HG03095 (cell line): ENCODE results near the gene CDKN1A.
"Not testable (repeated sequence)": the region's sequence is repeated elsewhere in the genome, so short reads cannot be mapped to it uniquely, and the experiment has no call there.

Source experiments
- ATAC-seq: cut with Tn5 transposase; IDR thresholded peaks from one replicate; pipeline ENCODE4 v1.9.1; 2021; ENCODE audit warnings: moderate library complexity; ENCODE audit not compliant: unreplicated experiment

CDKN1A gene

DNA sequence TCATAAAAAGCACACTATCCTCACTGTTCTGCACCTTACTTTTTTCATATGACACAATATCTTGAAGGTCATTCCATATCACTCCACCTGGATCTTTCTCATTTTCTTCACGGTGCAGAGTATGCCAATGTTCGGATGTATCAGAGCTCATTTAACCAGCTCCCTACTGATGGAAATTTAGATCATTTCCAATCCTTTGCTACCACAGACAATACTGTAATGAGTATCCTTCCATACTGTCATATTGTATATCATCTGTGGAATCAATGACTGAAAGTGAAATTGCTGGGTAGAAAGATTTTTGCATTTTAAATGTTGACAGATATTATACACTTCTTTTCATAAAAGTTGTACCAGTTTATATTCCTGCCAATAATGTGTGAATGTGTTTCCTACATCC lies 16.9 kb downstream of the CDKN1A start:
- no peak for ATAC-seq

GRCh38 chr6:36697481-36697903 lies 19.0 kb downstream of the CDKN1A start, which contains the start of gene RAB44:
Gene RAB44, plus strand, starts transcription at chr6:36697826. Its CDS starts 6,410 bp downstream, at chr6:36704236.
- no peak for ATAC-seq

DNA sequence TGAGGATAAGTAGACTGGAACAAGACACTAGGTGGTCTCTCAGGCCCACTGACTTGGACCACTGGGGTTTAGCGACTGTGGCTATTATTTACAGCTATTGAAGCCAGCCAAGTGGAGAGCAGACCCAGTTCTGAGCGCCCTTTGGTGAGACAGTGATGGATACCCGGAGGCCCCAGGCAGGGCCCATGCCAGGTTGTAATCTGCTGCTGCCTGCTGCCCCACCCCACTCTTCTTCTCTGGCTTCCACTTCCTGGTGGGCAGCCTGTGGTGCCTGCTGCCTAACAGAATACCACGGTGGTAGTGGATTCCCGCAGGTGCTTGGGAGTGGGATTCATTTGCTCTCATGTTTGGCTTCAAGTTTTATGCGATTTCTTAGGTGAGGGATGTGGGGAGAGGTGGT lies 19.7 kb downstream of the CDKN1A start:
- no peak for ATAC-seq

DNA sequence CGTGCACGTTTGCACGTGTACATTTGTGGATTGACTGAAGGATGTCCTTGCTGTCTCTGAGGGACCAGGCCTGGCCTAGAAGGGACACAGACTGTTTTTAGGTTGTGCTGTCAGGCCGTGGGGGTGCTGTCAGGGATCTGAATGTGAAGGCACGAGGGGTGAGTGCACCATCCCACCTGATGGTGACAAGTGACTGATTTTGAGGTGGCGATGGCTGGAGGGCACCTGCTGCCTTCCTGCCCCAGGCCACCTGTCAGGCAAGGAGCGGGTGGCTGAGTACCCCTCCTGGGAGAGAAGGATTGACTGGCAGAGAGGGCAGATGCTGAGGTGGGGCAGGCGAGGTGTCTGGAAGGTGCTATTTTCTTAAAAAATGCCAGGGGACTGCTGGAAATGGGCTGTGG lies 20.4 kb downstream of the CDKN1A start:
- no peak for ATAC-seq

DNA sequence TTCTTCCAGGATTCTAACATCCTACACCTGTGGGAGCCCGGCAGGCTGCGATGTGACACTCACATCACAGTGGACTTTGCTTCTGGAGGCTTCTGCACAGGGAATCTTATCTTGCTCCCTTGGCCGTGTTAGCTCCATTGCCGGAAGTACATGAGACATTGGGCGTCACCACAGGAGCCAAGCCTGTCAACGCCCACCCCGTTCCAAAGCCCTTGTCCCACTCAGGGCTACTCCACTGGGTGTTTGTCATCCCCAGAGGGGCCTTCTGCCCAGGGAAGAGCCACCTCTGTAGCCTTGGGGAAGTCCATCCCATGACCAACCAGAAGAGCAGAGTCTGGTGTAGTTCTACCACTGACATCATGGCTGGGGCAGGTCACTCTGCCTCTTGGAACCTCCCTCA lies 20.8 kb downstream of the CDKN1A start:
- no peak for ATAC-seq

GRCh38 chr6:36700071-36700812 lies 21.7 kb downstream of the CDKN1A start:
- no peak for ATAC-seq

GRCh38 chr6:36700831-36701230 lies 22.3 kb downstream of the CDKN1A start:
- ATAC-seq, result no peak

DNA sequence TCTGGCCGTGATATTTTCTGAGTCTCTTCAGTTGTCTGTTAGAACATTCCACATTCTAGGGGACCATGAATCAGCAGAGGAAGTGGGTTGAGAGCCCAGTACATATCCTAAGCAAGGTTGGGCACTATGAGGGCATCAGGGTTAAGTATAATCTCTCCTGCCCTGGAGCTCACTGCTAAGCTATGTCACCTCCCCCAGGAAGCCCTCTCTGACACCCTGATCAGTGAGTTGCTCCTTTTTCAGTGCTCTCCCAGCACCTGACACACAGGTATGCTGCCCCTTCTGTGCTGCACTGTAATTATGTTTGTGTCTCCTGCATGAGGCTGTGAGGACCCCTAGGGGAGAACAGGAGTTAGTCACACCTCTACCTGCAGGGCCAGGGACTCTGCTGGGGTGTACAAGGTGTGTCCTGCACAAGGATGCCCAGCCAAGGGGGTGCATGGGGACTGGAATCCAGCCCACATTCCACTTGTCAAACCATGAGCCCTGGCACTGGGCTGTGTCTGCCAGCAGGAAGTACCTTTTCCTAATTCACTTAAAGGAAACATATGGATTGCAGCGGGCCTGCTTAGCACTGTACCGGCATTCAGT lies 23.0 kb downstream of the CDKN1A start:
- ATAC-seq, result no peak

GRCh38 chr6:36702656-36703055 lies 24.1 kb downstream of the CDKN1A start:
- ATAC-seq, result no peak

DNA sequence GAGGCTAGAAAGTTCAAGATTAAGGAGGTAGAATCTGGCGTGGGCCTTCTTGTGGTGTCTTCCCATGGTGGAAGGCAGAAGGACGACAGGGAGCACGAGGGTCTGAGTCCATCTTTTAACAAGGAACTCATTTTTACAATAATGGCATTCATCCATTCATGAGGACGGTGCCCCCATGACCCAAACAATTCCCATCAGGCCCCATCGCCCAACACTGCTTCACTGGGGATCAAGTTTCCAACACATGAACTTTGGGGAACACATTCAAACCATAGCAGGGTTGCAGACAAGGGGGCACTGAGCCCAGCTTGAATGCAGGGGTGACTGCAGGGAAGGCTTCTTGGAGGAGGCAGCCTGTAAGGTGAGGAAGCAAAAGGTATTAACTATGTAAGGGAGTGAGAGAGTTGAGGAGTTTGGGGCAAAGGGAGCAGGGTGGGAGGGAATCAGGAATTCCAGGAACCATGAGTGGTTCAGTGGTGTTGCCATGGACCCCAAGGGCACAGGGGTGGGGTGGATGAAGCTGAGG lies 24.6 kb downstream of the CDKN1A start:
- ATAC-seq, result no peak

DNA sequence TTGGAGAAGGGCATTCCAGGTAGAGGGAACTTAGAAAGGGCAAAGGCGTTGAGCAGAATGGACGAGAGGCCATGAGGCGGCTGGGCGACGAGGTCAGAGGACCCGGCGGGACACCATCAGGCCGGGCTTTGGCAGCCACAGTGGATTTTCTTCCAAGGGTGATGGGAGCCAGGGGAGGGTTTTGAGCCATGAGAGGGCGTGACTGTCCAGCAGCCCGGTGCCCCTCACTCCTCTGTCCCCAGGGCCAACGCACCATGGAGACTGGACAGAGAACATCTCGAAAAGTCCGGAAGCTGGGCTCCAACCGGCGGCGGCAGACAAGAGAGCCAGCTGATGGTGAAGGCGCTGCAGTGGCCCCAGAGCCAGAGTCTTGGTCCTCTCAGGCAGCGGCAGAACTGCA lies 25.5 kb downstream of the CDKN1A start:
- no peak for ATAC-seq

DNA sequence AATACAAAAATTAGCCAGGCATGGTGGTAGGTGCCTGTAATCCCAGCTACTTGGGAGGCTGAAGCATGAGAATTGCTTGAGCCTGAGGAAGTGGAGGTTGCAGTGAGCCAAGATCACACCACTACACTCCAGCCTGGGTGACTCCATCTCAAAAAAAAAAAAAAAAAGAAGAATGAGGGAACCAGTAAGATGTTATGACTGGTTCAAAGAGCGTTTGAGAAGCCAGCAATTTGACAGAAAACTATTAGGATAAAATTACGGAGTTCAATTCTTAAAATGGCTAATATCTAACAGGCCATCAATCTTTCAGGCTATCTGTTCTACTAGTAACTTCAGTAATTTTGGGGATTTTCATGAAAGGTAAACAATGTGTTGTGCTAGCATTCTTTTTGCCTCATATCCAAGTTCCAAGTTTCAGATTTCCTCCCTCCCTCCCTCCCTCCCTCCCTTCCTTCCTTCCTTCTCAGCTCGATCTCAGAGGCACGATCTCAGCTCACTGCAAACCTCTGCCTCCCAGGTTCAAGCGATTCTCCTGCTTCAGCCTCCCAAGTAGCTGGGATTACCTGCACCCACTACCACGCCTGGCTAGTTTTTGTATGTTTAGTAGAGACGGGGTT lies 26.6 kb downstream of the CDKN1A start:
- ATAC-seq, result not testable (repeated sequence)

DNA sequence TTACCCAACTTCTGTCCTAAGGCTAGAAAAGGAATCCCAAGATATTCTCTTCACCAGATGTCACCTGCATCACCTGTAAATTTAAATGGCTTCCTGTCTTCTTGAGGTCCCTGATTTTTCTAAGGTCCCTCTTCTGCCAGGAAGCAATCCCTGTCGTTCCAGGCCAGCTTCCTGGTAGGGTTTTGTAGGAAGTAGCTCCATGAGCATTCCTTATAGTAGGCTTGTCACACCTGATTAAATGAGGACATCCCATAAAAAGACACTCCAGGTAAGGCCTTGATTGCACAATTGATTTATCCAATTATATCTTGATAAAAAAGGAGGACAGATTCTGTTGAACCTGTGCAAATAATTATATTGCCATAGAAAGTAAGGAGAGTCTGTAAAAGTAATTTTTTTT lies 27.8 kb downstream of the CDKN1A start:
- no peak for ATAC-seq

- ATAC-seq, result no peak
These were observed 34.3 kb downstream of the CDKN1A start for GRCh38 chr6:36712816-36713215.

- no peak for ATAC-seq
These were observed 35.3 kb downstream of the CDKN1A start for GRCh38 chr6:36713846-36714245.

DNA sequence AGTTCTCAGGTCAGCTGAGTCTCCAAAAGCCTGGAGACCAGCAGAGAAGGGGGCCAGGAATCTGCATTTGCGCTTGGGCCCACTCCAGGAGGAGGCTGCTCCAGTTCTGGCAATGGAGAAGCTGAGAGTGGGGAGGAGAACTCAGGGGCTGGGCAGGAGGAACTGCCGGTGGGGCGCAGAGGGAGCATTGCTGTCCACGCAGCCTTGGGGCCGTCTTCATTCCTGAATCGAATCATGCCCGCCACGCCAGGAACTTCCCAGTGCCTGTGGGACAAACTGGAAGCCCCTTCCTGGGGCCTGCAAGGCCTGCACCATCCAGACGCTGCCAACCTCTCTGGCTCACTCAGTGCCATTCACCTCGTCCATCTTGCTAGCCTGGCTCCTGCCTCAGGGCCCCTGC lies 36.0 kb downstream of the CDKN1A start:
- no peak for ATAC-seq

DNA sequence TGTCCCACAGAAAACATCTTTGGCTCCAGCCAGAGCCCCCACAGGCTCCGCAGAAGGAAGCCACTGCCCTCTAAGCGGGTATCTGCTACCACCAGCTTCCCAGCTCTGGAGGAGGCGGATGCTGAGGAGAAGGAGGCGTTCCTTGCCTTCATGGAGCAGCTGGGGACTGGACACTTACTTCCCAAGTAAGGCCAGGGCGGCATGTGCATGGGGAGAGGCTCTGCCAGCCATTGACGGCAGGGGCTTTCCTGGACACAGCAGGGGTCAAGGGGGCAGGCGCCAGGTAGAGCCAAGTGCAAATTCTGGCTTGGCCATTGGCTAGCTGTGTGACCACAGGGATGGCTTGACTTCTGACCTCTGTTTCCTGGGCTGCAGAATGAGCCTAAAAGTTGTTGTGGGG lies 37.0 kb downstream of the CDKN1A start:
- no peak for ATAC-seq

- ATAC-seq, result no peak
These were observed 38.1 kb downstream of the CDKN1A start for GRCh38 chr6:36716476-36717093.

DNA sequence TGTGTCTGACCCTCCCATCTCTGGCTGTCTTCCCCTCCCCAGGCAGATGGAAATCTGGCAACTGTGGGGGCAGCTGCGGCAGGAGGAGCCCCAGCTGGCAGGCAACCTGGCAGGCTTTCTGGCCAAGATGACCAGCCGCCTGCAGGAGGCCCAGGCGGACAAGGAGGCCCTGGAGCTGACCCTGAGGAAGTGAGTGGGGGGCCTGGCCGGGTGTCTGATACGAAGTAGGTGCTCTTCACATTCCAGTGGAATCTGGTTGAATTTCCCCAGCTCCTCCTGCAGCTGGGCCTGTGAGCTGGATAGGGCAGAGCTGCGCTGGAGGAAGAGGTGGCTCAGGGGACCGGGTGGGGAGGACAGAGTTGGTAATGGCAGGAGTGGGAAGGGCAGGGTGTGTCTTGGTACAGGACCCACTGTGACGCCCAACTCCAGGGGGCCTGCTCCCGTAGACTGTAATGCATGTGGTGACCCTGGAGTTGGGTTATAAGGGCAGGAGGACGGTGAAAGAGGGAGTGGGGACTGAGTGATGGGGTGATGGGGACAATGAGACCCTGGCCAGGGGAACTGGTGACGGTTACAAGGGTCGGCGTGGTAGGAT lies 38.8 kb downstream of the CDKN1A start:
- ATAC-seq, result no peak

DNA sequence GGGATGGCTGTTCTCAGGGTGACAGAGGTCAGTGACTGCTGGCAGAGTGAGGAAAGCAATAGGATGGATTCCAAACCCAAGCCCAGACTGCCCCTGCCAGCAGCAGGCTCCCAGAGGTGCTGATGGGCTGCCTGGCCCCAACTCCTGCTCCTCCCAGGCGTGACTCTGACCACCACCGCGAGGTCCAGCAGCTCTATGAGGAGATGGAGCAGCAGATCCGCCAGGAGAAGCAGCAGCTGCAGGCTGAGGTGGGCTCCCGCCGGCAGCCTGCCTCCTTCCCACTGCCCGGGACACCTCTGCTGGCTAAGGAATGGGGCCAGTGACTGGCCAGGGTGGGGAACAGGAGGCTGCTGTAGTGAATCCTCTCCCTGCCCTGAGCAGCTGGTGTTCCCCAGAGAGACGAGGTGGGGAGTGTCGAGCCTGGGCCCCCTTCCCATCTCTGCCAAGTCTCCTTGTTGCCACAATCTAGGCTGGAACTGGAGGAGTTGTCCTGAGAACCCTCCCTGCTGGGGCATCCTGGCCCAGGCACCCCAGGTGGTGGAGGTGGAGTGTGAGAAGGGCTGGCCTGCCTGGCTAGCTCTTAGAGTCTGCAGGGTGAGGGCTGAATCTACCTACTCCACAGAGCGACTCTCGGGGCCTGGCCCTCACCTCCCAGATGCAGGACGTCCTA lies 39.5 kb downstream of the CDKN1A start:
- ATAC-seq, result no peak

DNA sequence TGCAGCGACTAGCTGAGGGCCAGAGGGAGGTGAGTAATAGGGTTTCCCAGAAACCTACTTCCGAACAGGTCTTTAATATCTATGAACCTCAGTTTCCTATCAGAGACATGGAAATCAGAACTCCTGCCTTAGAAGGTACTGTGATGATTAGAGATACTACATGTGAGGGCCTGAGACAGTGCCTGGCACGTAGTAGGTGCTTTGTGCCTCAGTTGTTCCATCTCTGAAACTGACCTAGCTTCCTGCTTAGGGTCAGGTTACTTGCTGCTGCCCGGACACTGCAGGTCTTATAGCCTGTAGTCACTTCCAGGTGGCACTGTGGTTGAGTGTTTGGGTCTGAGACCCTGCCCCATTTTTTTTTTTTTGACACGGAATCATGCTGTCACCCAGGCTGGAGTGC lies 40.0 kb downstream of the CDKN1A start:
- no peak for ATAC-seq
